Neutrophil (primary cell): Measurements from ENCODE around the gene ZNF32.

Experiments
- H3K27ac ChIP-seq: fragments of 200-600 bp; sonication (generic); 2 replicates; pipeline ENCODE4 v1.5.1; 2016; ENCODE audit warnings: mild to moderate bottlenecking, moderate library complexity
- H3K27me3 ChIP-seq: fragments of 200-600 bp; sonication (generic); 2 replicates; pipeline ENCODE4 v1.6.0; 2016; ENCODE audit warnings: mild to moderate bottlenecking
- H3K36me3 ChIP-seq: fragments of 200-600 bp; sonication (generic); 2 replicates; pipeline ENCODE4 v1.5.1; 2017
- H3K4me1 ChIP-seq, 2 experiments: fragments of 200-600 bp in 1 of 2; sonication (generic) in 1 of 2; 1 replicate in 1 of 2; 2 replicates in 1 of 2; pipeline versions ENCODE4 v1.5.1 to v1.6.1; 2013 to 2016; ENCODE audit warnings: low read depth in 1 of 2, low read length in 1 of 2, mild to moderate bottlenecking in 1 of 2, moderate library complexity in 1 of 2; ENCODE audit not compliant: control insufficient read depth in 1 of 2, insufficient read depth in 1 of 2
- H3K4me3 ChIP-seq, 2 experiments: fragments of 200-600 bp in 1 of 2; sonication (generic) in 1 of 2; 1 replicate in 1 of 2; 2 replicates in 1 of 2; pipeline ENCODE4 v1.5.1; 2013 to 2016; ENCODE audit warnings: low read depth in 1 of 2, low read length in 1 of 2, mild to moderate bottlenecking in 1 of 2, moderate library complexity in 1 of 2
- H3K9me3 ChIP-seq: fragments of 200-600 bp; sonication (generic); 2 replicates; pipeline ENCODE4 v1.5.1; 2016
- TF ChIP-seq, protein P1 (sequence below): fragments of 200-600 bp; sonication (generic); IDR thresholded peaks from 2 replicates; pipeline ENCODE4 v1.5.1; 2016; ENCODE audit warnings: antibody characterized with exemption

Gene ZNF32

GRCh38 chr10:43667317-43667731, 18.6 kb upstream of the ZNF32 start:
- Histone ChIP-seq H3K4me3 (no peak overlapping the region), H3K27ac (no peak overlapping the region), H3K4me1 (no peaks in the 10 kb centered on the region), H3K27me3 (peaks cover 64% of the 10 kb centered on the region), H3K36me3 (no peaks in the 10 kb centered on the region), H3K9me3 (no peaks in the 10 kb centered on the region)
- TF ChIP-seq, protein P1, sequence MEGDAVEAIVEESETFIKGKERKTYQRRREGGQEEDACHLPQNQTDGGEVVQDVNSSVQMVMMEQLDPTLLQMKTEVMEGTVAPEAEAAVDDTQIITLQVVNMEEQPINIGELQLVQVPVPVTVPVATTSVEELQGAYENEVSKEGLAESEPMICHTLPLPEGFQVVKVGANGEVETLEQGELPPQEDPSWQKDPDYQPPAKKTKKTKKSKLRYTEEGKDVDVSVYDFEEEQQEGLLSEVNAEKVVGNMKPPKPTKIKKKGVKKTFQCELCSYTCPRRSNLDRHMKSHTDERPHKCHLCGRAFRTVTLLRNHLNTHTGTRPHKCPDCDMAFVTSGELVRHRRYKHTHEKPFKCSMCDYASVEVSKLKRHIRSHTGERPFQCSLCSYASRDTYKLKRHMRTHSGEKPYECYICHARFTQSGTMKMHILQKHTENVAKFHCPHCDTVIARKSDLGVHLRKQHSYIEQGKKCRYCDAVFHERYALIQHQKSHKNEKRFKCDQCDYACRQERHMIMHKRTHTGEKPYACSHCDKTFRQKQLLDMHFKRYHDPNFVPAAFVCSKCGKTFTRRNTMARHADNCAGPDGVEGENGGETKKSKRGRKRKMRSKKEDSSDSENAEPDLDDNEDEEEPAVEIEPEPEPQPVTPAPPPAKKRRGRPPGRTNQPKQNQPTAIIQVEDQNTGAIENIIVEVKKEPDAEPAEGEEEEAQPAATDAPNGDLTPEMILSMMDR, result no peak

GRCh38 chr10:43666552-43666951, 17.9 kb upstream of the ZNF32 start:
- H3K27me3 ChIP-seq, result peaks cover 60% of the 10 kb centered on the region
- TF ChIP-seq, protein P1, result no peak
- H3K36me3 ChIP-seq, result no peaks in the 10 kb centered on the region
- H3K27ac ChIP-seq, result no peak overlapping the region
- H3K4me3 ChIP-seq, result no peak overlapping the region
- no peaks in the 10 kb centered on the region for H3K4me1 ChIP-seq
- H3K9me3 ChIP-seq, result no peaks in the 10 kb centered on the region

GRCh38 chr10:43665054-43665453, 16.4 kb upstream of the ZNF32 start:
- Histone ChIP-seq H3K27me3 (peaks cover 56% of the 10 kb centered on the region), H3K27ac (no peak overlapping the region), H3K4me1 (no peaks in the 10 kb centered on the region), H3K9me3 (no peaks in the 10 kb centered on the region), H3K4me3 (no peak overlapping the region), H3K36me3 (no peaks in the 10 kb centered on the region)
- TF ChIP-seq, protein P1, result no peak

- TF ChIP-seq, protein P1, result no peak
- peaks cover 23% of the 10 kb centered on the region for H3K27me3 ChIP-seq
- no peaks in the 10 kb centered on the region for H3K4me1 ChIP-seq
- H3K9me3 ChIP-seq, result no peaks in the 10 kb centered on the region
- H3K36me3 ChIP-seq, result no peaks in the 10 kb centered on the region
- no peak overlapping the region for H3K4me3 ChIP-seq
- H3K27ac ChIP-seq, result no peak overlapping the region
Measured at GRCh38 chr10:43658227-43658626, 9.5 kb upstream of the ZNF32 start.

- TF ChIP-seq, protein P1, result no peak
Measured at GRCh38 chr10:43655311-43655710, 6.6 kb upstream of the ZNF32 start.

DNA sequence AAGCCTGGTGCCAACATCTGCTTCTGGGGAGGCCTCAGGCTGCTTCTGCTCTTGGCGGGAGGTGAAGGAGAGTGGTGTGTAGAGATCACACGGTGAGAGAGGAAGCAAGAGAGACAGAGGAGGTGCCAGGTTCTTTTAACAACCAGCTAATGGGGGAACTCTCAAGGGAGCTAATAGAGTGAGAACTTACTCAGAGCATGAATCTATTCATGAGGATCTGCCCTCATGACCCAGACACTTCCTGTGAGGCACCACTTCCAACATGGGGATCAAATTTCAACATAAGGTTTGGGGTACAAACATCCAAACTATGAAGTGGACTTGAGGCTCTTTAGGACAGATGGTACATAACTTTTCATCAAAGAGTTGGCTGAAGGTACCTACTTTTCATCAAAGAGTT, 5.1 kb upstream of the ZNF32 start:
- Histone ChIP-seq H3K36me3 (no peaks in the 10 kb centered on the region), H3K4me3 (no peak overlapping the region), H3K4me1 (peaks cover 0 to 5% of the 10 kb centered on the region in 2 experiments), H3K27ac (no peak overlapping the region), H3K9me3 (no peaks in the 10 kb centered on the region), H3K27me3 (peaks cover 39% of the 10 kb centered on the region)
- TF ChIP-seq, protein P1, result no peak

More at GRCh38 chr10:43655311-43655710, 6.6 kb upstream of the ZNF32 start:
- Histone ChIP-seq H3K27me3 (peaks cover 25% of the 10 kb centered on the region), H3K9me3 (no peaks in the 10 kb centered on the region), H3K36me3 (no peaks in the 10 kb centered on the region), H3K27ac (no peak overlapping the region), H3K4me1 (no peaks in the 10 kb centered on the region), H3K4me3 (no peak overlapping the region)
